Type B pancreatic cell (in vitro differentiated cells): Measurements from ENCODE around the gene MYO5C. TPM values are rescaled to one million over a fixed set of nuclear protein-coding genes. Genes with fewer than 3 reads are reported as not detected.
A peak's percentile ranks its signal among the peaks of the same experiment; 100 is the strongest.
"Not testable (repeated sequence)": the region's sequence is repeated elsewhere in the genome, so short reads cannot be mapped to it uniquely, and the experiment has no call there.

Experiments
- DNase-seq: peaks from one replicate; pipeline ENCODE4 v3.0.0; 2021; ENCODE audit warnings: mixed read lengths; ENCODE audit not compliant: unreplicated experiment; ENCODE audit errors: extremely low spot score
- H3K27ac Mint-ChIP-seq: 2 replicates; pipeline ENCODE4 v1.8.0; 2021; ENCODE audit warnings: mild to moderate bottlenecking, mixed read lengths
- H3K27me3 Mint-ChIP-seq: 2 replicates; pipeline ENCODE4 v1.8.0; 2021; ENCODE audit warnings: mixed read lengths
- H3K36me3 Mint-ChIP-seq: 2 replicates; pipeline ENCODE4 v1.8.0; 2021; ENCODE audit warnings: mixed read lengths
- H3K4me1 Mint-ChIP-seq: one replicate; pipeline ENCODE4 v1.8.0; 2021; ENCODE audit warnings: mixed read lengths; ENCODE audit not compliant: unreplicated experiment
- H3K4me3 Mint-ChIP-seq: 2 replicates; pipeline ENCODE4 v1.8.0; 2021; ENCODE audit warnings: mild to moderate bottlenecking, mixed read lengths
- H3K9me3 Mint-ChIP-seq: 2 replicates; pipeline ENCODE4 v1.8.0; 2021; ENCODE audit warnings: mixed read lengths
- total RNA-seq: library from RNA; stranded (reverse); gene quantifications from 2 replicates; pipeline ENCODE4 v1.2.1, GENCODE V29; 2021; ENCODE audit warnings: low replicate concordance
- TF ChIP-seq, protein P1 (sequence below): fragments of 200-600 bp; sonication (generic); conservative IDR thresholded peaks from 2 replicates; pipeline ENCODE4 v1.5.0; 2021; ENCODE audit warnings: antibody characterized with exemption, mild to moderate bottlenecking

Gene MYO5C
- total RNA-seq, 1 donor from 2014 or later: 17.5 TPM

GRCh38 chr15:52179278-52180195 lies 116.1 kb downstream of the MYO5C start:
- Mint-ChIP-seq H3K36me3 (no peaks in the 10 kb centered on the region), H3K27me3 (peaks cover 24% of the 10 kb centered on the region), H3K4me3 (peak overlapping the region; percentile 95), H3K27ac (peak overlapping the region; percentile 94), H3K9me3 (no peaks in the 10 kb centered on the region), H3K4me1 (peaks cover 9% of the 10 kb centered on the region)
- TF ChIP-seq, protein P1, sequence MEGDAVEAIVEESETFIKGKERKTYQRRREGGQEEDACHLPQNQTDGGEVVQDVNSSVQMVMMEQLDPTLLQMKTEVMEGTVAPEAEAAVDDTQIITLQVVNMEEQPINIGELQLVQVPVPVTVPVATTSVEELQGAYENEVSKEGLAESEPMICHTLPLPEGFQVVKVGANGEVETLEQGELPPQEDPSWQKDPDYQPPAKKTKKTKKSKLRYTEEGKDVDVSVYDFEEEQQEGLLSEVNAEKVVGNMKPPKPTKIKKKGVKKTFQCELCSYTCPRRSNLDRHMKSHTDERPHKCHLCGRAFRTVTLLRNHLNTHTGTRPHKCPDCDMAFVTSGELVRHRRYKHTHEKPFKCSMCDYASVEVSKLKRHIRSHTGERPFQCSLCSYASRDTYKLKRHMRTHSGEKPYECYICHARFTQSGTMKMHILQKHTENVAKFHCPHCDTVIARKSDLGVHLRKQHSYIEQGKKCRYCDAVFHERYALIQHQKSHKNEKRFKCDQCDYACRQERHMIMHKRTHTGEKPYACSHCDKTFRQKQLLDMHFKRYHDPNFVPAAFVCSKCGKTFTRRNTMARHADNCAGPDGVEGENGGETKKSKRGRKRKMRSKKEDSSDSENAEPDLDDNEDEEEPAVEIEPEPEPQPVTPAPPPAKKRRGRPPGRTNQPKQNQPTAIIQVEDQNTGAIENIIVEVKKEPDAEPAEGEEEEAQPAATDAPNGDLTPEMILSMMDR: peak; percentile 23
- DNase-seq: peak; percentile 84

DNA sequence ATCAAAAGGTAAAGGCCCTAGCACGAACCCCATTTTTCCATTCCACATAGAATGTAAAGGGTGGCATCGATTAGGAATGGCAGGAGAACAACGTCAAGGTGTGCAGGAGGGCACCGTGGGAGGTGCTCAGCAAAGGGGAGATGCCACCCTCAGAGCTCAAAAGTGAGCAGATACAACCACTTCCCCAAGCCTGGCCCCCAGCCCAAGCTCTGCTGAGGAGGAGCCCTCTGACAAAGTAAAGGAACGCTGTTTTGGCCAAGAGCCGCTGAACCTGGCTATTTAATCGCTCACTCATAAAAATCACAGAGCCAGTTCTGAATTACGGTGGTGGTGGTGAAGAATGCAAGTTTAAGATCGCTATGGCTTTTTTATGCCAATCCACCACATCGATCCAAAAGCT lies 116.8 kb downstream of the MYO5C start:
- Mint-ChIP-seq H3K27ac (peak overlapping the region; percentile 94), H3K36me3 (peaks cover 4% of the 10 kb centered on the region), H3K27me3 (peaks cover 24% of the 10 kb centered on the region), H3K4me1 (peaks cover 7% of the 10 kb centered on the region), H3K4me3 (peak overlapping the region; percentile 95), H3K9me3 (no peaks in the 10 kb centered on the region)
- TF ChIP-seq, protein P1: no peak
- DNase-seq: peak; percentile 32

DNA sequence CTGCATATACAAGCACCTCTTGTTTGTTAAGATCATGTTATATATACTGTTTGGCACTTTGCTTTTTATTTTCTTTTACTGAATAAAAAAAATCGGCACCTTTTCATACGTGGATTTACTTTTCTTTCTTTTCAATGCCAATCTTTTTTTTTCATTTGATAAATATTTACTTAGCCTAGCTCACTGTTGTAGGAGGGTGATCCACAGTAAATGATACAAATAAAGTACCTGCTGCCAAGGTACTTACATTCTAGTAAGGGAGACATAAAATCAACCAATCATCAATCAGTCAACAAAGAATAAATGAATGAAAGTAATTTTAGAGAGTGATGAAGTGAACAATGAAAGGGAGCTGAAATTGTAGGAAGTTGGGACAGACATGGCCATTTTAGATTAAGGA lies 122.7 kb downstream of the MYO5C start:
- Mint-ChIP-seq H3K27me3 (no peaks in the 10 kb centered on the region), H3K4me1 (no peaks in the 10 kb centered on the region), H3K27ac (no peak overlapping the region), H3K9me3 (no peaks in the 10 kb centered on the region), H3K36me3 (peaks cover 4% of the 10 kb centered on the region), H3K4me3 (no peak overlapping the region)
- TF ChIP-seq, protein P1: no peak
- no peak for DNase-seq

DNA sequence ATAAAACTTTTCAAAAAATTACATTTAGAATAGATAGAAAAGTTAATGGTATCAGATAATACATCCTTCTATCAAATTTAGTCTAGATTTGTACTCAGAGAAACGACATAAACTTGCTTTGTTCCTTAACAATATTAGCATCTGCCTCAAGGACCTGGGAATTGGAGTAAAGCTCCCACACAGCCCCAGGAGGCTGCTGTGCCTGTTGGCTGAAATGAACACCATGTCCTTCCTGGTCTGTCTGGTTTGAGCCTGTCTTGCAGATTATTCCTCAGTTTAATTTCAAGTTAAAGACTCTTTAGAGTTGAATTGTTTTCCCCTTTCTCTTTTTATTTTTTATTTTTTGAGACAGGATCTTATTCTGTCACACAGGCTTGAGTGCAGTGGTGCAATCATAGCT lies 123.8 kb downstream of the MYO5C start:
- no peak overlapping the region for H3K27ac Mint-ChIP-seq
- no peaks in the 10 kb centered on the region for H3K4me1 Mint-ChIP-seq
- H3K4me3 Mint-ChIP-seq: no peak overlapping the region
- TF ChIP-seq, protein P1: no peak
- DNase-seq: no peak
- H3K9me3 Mint-ChIP-seq: no peaks in the 10 kb centered on the region
- peaks cover 4% of the 10 kb centered on the region for H3K36me3 Mint-ChIP-seq
- H3K27me3 Mint-ChIP-seq: no peaks in the 10 kb centered on the region

- DNase-seq: peak; percentile 16
- no peak overlapping the region for H3K27ac Mint-ChIP-seq
- H3K27me3 Mint-ChIP-seq: no peaks in the 10 kb centered on the region
- no peaks in the 10 kb centered on the region for H3K4me1 Mint-ChIP-seq
- H3K4me3 Mint-ChIP-seq: no peak overlapping the region
- H3K36me3 Mint-ChIP-seq: peaks cover 4% of the 10 kb centered on the region
- TF ChIP-seq, protein P1: peak; percentile 21
- H3K9me3 Mint-ChIP-seq: no peaks in the 10 kb centered on the region
Measured at GRCh38 chr15:52171386-52171785, 124.2 kb downstream of the MYO5C start.

DNA sequence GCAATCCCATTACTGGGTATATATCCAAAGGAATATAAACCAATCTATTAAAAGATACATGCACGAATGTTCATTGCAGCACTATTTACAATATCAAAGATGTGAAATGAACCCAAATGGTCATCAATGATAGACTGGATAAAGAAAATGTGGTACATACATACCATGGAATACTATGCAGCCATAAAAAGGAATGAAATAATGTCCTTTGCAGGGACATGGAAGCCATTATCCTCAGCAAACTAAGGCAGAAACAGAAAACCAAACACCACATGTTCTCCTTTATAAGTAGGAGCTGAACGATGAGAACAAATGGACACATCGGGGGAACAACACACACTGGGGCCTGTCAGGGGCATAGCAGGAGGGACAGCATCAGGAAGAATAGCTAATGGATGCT lies 125.4 kb downstream of the MYO5C start:
- not testable (repeated sequence) for H3K9me3 Mint-ChIP-seq, H3K27me3 Mint-ChIP-seq, DNase-seq, H3K36me3 Mint-ChIP-seq, H3K4me1 Mint-ChIP-seq, H3K4me3 Mint-ChIP-seq, H3K27ac Mint-ChIP-seq

DNA sequence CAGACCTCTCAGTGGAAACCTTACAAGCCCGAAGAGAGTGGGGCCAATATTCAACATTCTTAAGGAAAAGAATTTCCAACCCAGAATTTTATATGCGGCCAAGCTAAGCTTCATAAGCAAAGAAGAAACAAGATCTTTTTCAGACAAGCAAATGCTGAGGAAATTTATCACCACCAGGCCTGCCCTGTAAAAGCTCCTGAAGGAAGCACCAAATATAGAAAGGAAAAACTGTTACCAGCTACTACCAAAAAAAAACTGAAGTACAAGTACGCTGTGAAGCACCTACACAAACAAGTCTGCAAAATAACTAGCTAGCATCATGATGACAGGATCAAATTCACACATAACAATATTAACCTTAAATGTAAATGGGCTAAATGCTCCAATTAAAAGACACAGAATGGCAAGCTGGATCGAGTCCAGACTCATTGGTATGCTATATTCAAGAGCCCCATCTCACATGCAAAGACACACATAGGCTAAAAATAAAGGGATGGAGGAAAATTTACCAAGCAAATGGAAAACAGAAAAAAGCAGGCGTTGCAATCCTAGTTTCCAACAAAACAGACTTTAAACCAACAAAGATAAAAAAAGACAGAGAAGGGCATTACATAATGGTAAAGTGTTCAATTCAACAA lies 130.0 kb downstream of the MYO5C start:
- H3K27me3 Mint-ChIP-seq, H3K36me3 Mint-ChIP-seq, DNase-seq, H3K27ac Mint-ChIP-seq, H3K4me1 Mint-ChIP-seq, H3K4me3 Mint-ChIP-seq, H3K9me3 Mint-ChIP-seq: not testable (repeated sequence)
